AG08396 (cell line): ENCODE results near the gene GABARAPL1.
A peak's percentile ranks its signal among the peaks of the same experiment; 100 is the strongest.

ENCODE experiments used
- DNase-seq: peaks from one replicate; pipeline ENCODE4 v3.0.0; 2012; ENCODE audit warnings: low spot score, mixed read lengths

The GABARAPL1 gene

DNA sequence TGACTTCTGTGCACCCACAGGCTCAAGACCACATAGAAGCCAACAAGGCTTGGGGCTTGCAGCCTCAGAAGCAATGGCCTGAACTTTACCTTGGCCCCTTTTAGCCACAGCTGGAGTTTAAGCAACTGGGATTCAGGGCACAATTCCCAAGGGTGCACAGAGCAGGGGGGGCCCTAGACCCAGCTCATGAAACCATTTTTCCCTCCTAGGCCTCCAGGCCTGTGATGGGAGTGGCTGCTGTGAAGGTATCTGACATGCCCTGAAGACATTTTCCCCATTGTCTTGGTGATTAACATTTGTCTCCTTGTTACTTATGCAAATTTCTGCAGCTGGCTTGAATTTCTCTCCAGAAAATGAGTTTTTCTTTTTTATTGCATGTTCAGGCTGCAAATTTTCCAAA is 21.9 kb downstream of the GABARAPL1 start:
- no peak for DNase-seq

DNA sequence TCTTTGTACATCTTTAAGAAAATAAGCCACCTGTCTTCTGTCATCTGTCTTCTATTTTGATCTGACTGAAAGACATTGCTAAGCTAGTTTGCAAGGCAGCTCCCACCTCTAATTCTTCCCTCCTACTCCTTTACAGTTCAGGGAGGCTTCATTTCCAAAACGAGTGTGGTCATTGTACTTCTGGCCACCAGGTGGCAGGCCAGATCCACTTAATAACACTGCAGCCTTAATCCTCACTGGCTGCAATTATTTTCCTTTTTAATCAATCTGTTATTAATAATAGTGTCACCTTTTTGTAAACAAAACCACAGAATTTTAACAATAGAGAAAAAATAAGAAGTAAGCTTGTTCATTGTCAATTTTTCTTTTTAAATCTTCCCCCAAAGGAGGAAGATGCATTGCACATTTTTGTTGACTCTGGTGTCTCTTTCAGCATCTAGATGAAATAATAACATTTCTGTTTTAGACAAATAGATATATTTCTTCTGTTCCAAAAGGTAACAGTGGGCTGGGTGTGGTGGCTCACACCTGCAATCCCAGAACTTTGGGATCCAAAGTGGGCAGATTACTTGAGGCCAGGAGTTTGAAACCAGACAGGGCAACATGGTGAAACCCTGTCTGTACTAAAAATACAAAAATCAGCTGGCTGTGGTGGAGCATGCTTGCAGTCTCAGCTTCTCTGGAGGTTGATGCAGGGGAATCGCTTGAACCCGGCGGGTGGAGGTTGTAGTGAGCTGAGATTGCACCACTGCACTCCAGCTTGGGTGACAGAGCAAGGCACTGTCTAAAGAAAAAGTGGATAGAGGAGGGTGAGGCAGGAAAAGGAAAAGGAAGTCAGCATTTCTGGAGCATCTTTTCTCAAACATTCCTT is 23.3 kb downstream of the GABARAPL1 start:
- peak; percentile 51 for DNase-seq

DNA sequence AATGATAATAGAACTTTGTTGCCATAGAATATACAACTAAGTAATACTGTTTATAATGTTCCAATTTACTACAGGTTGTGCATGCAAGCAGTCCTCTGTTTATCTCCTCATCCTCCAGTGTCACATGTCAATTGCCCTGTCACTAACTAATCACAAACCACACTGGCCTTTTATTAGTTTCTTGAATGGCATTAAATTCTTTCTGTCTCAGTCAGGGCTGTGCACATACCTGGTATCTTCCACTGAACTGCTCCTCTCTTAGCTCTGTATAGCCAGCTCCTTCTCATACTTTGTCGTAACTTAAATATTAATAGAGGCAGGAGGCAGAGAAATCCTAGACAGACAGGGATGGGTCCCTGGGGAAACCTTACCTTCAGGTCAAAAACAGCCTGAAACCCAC is 24.0 kb downstream of the GABARAPL1 start:
- no peak for DNase-seq

DNA sequence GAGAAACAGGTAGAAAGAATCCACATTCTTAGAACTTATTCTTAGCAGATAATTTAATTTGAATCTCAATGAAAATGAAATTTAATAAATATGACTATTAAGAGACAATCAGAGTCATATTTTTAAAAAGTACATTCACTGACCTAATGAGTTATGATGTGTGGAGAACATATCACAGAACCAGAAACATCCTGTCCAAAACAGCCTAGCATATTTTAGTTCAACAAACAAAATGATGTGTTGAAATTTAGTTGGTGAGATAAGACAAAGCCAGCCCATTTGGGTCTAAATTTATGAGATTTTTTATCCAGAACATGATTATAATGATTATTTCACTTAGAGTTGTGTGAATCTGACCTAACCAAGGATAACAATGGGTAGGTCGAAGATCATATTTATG is 25.8 kb downstream of the GABARAPL1 start:
- DNase-seq, result no peak

DNA sequence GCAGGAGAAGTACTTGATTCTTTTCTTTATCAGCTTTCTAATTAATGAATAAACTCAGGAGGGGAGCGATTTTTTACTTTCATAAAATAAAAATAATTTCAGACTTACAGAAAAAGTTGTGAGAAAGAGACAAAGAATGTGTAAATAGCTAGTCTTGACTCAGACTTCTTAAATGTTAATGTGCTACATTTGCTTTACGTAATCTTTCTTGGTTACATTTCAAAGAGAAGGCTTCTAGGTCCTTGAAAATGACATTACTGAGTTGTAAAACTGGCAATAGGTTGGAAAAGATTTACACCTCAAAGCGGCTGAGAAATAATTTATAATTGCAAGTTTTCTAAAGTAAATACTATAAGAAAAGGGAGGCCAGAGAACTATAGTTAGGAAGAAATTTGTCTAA is 28.6 kb downstream of the GABARAPL1 start:
- DNase-seq, result no peak

DNA sequence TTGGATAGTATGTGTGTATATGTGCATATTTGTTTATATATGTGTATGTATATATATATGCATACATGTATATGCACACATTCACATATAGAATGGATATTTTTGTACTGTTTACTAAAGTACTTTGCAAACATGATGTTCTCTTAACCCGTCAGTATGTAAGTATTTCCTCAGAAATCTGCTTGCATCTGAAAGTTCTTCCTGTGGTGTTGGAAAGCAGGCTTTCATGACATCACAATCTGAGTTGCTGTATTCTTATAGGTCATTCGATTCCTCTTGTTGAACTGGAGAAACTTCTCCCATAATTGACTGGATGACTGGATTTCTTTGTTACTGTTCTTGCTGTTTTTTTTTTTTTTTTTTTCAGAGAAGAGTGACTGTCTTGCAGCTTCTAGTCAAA is 29.1 kb downstream of the GABARAPL1 start:
- DNase-seq, result no peak

DNA sequence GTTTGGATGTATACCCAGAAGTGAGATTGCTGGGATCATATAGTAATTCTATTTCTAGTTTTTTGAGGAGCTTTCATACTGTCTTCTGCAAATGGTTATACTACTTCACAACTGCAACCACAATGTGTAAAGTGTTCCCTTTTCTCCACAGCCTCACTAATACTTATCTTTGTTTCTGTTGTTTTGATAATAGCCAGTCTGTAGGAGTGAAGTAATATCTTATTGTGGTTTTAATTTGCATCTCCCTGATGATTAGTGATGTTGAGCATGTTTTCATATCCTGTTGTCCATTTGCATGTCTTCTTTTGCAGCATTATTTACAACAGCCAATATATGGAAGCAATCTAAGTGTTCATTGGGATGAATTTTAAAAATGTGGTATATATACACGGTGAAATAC is 29.9 kb downstream of the GABARAPL1 start:
- no peak for DNase-seq

DNA sequence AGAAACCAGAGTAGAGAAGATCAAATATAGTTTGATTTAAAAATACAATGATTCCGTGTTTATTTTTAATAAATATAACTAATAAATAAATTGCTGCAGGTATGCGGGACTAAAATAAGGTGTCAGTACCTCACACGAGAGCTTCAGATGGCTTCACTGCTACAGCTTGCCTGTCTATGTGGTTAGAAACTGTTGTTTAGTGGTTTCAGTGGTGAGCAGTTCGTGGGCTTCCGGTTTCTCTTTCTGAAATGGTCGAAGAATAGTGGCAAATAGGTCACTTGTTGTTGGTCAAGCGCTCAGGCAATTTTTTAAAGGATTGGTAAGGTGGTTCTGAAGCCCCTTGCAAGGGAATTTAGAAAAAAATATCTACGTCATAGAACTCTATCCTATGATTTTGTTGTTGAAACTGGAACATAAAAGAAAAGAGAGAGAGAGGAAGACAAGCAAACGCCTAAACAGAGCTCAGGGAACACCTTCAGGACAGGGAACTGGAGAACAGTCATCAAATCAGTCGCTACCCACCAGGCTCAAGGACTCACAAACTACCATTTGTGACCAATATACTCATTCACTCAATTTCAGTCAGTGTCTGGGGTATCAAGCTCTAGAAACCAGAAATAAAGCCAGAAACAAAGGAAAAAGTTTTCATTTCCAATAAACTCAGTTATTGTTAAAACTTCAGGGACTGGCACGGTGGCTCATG is 31.3 kb downstream of the GABARAPL1 start:
- DNase-seq, result no peak

DNA sequence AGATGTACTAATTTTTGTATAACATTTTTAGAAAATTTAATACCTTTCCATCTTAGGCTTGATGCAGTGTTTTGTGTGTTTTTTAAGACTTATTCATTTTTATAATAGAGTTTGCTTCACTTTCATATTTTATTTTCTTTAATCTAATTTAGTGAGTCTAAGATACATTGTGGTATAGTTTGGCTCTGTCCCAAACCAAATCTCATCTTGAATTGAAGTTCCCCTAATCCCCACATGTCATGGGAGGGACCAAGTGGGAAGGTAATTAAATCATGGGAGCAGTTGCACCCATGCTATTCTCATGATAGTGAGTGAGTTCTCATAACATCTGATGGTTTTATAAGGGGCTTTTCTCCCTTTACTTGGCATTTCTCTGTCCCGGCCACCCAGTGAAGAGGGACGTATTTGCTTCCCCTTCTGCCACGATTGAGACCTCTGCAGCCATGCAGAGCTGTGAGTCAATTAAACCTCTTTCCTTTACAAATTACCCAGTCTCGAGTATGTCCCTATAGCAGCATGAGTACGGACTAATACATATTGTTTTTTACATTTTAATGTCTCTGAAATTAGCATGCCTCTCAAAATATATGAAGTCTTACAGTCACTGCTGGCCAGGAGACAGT is 34.9 kb downstream of the GABARAPL1 start:
- DNase-seq, result no peak

DNA sequence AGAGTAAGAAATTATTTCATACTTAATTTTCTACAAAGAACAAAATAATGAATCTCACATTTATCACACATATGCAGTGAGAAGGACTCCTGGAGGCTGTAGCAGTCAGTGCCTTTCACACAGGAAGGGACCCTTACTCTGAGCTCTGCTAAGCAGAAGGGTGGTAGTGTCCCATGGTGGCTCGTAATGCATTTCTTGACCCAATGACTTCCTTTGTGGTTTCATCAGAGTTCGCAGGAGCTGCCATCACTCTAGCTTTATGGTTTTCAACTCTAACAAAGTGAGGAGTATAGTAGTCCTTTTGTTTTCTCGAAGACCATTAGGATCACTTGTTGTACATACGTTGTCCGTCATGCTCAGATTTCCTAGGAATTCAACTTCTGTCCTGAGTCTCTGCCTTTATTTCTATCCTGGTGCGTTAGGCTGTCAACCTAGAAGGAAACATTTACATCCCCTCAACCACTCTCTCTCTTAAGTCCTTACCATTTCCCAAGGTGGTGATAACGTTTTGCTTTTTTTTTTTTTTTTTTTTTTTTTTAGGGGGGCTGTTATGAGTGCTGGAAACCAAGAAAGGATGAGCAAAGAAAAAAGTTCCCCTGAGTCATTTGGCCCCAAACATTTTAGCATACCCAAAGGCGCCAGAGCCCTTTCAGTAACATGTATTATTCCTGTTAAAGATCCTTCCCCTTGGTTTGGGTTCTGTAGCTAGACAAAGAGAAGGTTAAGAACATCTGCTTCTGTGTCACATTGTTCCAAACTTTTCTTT is 37.2 kb downstream of the GABARAPL1 start:
- DNase-seq, result no peak

DNA sequence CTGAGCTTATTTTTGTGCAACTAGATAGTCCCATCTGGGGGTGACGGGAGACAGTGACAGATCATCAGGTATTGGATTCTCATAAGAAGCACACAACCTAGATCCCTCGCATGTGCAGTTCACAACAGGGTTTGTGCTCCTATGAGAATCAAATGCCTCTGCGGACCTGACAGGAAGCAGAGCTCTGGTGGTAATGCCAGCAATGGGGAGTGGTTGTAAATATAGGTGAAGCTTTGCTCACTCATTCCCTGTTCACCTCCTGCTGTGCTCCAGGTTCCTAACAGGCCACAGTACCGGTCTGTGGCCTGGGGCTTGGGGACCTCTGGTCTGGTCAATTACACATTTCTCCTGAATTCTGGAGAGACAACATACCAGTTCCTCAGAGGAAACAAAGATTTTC is 39.0 kb downstream of the GABARAPL1 start:
- DNase-seq, result no peak

DNA sequence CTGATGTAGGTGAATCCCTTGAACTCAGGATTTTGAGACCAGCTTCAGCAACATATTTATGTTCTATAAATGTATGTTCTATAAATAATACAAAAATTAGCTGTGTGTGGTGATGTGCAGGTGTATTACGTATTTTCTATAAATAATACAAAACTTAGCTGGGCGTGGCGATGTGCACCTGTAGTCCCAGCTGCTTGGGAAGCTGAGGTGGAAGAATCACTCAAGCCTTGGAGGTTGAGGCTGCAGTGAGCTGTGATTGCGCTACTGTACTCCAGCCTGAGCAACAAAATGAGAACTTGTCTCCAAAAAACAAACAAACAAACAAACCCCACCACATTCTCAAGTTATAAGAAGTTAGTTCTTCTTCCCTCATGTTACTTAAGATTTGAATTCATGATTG is 39.5 kb downstream of the GABARAPL1 start:
- DNase-seq, result no peak

DNA sequence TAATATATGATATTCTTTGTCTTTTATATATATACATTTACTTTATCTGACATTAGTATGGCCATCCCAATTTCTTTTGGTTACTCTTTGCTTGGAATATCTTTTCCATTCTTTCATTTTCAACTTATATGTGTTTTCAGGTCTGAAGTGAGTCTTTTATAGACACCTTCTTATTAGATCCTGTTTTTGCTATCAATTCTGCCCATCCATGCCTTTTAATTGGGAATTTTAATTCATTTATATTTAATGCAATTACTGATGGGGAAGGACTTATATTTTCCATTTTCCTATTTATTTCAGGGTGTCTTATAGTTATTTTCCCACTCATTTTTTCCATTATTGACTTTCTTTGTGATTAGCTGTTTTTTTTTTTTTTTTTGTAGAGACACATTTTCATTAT is 43.4 kb downstream of the GABARAPL1 start:
- DNase-seq, result no peak

DNA sequence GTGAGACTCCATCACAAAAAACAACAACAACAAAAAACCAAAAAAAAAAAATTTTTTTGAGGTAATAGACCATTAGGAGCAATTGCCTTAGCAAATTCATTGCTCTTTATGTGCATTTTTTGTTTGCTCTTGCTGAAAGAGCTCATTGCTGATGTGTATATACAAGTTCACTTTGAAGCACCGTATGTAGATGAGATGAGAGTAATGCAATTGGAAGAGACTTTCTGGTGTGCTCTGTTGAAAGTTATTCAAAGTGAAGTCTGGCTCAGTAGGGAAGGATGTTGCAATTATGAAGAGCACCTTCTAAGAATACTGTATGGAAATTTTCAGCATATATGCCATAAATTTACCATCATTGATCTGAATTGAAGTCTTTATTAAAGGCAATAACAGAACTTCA is 48.2 kb downstream of the GABARAPL1 start:
- no peak for DNase-seq

DNA sequence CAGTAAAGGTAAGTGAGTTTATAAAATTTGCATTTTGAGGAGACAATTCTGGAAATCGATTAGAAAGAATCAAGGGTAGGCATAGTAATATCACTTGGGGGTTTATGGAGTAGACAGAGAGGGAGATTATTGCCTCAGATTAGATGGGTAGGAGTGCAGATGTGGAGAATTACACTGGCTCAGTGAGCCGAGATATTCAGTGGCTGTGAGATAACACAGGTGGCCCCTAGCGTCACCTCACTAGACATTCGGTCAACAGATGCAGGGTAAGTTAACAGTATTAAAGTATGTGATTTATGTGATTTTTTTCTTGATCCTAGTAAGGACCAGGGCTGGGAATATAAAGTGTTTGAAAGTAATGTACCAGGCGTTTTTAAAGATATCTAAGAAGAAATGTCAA is 55.4 kb downstream of the GABARAPL1 start:
- no peak for DNase-seq

DNA sequence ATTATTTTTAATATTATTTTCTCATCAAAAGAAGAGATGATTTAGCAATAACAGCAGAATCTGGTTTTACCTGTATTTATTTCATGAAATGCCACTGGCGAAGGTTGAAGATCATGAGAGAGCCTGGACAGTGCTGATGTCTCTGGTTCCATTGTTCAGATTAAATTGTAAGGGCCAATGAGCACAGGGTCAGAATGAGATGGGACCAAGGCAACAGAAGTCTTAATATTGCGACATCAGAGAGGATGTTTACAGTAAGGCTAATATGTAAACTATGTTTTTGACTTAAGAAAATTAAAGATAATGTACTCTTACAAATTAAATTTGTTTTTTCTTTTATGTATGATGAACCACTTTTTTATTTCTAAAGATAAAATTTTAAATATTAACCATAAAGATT is 59.8 kb downstream of the GABARAPL1 start:
- no peak for DNase-seq
